ENCODE data around the gene MALL.
"Not testable (repeated sequence)": the region's sequence is repeated elsewhere in the genome, so short reads cannot be mapped to it uniquely, and the experiment has no call there.

Gene MALL

DNA sequence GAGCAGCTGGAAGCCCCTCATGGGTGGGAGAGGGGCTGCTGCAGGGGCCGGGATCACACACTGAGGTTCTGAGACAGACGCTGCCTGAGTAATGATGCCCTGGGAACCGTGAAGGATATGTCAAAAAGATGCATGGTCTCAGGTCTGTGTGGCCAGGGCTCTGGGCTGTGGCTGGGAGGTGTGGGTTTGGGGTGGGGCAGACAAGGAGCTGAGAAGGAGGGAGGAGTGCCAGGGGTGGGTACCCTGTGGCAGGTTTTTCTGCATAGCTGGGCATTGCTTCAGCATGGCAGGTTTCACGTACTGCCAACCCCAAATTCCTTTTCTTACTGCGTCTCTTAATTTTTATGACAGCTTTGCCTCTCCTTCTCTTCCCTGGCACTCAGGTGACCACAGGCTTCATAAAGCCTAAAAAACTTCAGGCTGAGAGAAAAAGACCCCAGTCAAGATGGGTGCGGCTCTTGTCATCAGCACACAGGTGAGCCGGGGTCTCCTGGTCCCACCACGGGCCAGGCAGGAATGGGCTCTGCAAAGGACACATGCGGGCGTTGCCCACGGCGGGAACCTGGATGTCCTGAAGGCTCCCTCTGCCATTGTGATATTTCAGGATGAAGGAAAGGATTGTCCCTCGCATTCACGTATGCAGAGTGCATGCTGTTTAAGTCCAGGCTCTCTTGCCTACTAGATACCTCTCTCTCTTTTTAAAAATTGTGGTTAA is 18.0 kb downstream of the MALL start:
- DNase-seq (ENCODE audit: low read depth, low spot score): no peak

DNA sequence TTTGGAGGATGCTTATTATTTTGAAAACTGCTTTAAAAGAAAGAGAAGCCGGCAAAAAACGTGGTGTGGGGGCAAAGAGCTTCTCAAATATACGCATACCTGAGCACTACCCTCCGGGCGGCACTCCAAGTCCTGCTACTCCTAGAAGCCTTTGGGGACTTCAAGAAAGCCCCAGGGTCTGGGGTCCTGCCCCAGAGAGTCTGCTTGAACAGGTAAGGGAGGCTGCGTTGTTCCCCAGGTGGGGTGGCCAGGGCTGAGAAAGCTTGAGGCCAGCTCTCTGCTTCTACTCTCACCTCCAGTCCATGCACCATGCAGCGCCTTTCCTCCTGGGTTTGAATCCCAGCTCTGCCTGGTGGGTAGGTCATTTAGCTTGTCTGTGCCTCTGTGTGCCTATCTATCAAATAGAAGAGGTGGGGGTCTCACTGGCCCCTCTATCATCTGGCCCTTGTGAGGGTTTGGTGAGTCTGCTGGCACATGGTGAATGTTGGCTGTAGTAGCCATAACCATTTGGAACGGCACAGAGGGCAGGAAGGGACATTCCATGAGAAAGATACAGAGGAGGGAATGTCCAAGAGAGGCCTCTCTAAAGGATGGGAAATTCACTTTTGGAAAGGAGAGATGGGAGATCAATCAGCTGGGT is 19.5 kb downstream of the MALL start:
- DNase-seq (ENCODE audit: low read depth, low spot score): no peak

DNA sequence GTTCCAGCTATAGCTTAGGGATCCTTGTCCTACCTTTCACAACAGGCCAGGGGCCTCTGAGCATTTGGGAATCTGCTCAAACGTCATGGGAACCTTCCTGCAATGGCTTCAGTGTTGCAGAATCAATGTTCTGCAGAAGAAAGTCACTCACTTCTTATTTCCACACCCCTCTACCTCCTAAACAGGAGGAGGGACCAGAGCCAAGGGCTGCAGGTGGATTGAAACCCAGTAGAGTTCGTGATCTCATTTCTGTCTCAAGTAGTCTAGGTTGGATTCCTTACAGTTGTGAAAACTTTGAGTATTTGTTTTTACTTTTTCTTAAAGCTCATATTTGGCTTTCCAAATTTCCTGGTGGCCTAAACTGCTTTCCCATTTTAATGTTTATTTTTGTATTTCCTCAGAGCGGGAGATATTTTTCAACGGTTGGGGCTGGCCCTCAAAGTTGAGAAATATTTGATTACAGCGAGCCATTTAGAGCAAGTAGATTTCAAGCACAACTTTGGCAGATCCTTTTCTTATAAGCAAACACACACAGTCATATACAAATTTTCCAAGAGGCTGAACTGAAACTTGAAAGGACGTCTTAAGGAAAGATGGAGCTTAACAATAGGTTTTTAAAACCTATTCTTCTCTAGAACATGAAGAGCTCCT is 20.6 kb downstream of the MALL start:
- DNase-seq (ENCODE audit: low read depth, low spot score): not testable (repeated sequence)

DNA sequence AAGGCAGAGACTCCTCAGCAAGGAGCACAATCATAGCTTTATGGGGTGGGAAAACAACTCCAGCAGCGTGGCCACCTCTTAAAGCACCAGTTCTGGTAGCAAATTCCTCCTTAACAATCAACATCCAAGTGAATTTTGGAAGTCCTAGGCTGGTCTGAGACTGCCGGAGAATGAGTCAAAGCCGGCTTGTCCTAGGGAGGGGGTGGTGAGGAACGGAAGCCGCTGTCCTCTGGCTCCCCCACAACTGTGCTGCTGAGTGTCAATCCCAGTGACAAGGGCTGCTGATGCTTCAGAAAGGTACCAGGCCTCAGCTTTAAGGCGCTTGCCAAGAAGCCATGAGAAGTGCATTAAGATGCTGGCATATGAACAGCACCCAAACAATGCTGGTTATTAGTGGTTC is 21.7 kb downstream of the MALL start:
- DNase-seq (ENCODE audit: low read depth, low spot score): not testable (repeated sequence)

DNA sequence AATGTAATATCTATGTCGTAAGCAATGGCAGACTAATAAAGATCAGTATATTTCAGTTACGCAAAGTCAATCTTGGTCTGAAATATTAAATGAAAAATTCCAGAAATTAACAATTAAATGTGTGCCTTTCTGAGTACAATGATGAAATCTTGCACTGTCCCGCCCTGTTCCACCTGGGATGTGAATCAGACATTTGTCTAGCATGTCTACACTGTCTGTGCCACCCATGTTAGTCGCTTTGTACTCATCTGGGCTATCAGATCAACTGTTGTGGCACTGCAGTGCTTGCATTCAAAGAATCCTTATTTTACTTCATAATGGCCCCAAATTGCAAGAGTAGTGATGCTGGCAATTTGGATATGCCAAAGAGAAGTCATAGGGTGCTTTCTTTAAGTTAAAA is 25.5 kb downstream of the MALL start:
- DNase-seq (ENCODE audit: low read depth, low spot score): not testable (repeated sequence)

DNA sequence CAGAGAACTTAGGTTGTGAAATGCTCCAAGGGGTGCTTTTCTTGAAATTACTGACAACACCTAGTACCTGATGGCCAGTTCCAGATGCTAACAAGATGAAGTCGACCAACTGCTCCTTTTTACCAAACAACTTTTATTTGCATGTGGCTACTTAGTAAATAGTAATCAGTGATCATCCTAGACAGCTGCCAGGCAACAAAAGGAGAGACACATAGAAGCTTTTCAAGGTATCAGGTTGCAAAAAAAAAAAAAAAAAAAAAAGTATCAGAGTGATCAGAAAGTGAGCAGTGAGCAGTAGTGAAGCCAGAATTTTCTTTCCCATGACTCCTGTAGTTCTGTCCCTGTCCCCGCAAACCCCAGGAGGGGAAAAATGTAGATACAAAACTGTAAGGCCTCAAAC is 31.9 kb downstream of the MALL start:
- not testable (repeated sequence) for DNase-seq (ENCODE audit: low read depth, low spot score)

DNA sequence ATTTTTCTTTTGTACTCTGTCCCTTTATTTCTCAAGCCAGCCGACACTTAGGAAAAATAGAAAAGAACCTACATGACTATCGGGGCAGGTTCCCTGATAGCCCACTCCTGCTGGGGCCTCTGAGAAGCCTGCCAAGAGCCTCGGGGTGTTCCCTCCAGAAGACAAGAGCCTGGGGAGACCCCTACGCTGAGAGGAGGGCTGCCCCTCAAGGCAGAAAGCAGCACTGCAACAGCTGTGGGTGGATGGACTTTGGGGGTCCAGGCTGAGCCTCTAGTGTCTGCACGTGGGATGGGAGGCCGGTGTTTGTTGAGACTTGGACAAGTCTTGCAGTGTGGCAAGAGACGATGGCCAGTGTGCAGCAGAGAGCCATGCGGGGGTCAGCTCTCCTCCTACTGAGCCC is 32.5 kb downstream of the MALL start:
- DNase-seq (ENCODE audit: low read depth, low spot score): not testable (repeated sequence)

DNA sequence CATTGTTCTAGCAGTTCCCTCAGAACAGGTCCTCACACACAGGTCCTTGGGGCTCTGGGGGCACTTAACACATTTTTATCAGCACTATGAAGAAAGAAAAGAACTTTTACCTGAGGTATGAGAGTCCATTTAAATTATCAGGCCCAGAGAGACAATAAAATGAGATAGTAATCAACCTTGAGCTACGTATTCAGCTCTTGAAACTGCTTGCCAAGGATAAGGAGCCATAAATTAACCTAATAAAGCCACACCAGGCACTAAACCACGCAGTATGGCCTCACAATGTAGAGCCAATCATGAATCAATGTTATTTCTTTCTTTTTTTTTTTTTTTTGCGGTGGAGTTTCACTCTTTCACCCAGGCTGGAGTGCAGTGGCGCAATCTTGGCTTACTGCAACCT is 37.5 kb downstream of the MALL start:
- not testable (repeated sequence) for DNase-seq (ENCODE audit: low read depth, low spot score)

DNA sequence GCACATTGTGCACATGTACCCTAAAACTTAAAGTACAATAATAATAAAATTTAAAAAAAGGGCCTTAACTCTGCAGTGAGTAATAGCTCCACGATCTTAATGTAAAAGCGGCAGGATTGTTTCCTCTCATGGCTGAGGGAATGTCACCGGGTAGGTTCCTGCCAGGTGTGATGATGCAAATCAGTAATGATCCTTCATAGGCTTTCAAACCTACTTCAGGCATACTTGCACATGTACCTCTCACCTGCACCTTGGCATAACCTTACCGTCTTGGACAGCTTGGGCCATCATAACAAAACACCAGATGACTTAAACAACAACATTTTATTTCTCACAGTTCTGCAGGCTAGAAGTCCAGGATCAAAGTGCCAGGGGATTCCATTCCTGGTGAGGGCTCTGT is 39.7 kb downstream of the MALL start:
- not testable (repeated sequence) for DNase-seq (ENCODE audit: low read depth, low spot score)

DNA sequence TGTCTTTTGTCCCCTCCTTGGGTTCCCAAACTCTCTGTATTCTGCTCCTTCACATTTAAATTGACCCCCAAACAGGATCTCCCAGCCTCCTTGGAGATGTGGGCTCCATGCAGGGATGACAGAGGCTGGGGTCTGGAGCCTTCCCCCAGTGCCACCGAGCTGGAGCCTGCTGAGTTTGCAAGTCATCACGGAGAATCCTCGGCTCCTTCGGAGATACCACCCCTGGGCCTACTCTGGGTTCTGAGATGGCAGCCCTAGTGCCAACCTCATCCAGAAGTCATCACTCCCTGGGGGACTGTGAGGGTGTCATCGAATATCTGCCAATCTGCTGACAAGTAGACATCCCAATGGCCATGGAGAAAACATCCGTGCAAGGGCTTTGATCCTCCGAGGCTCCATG is 45.8 kb downstream of the MALL start:
- not testable (repeated sequence) for DNase-seq (ENCODE audit: low read depth, low spot score)

DNA sequence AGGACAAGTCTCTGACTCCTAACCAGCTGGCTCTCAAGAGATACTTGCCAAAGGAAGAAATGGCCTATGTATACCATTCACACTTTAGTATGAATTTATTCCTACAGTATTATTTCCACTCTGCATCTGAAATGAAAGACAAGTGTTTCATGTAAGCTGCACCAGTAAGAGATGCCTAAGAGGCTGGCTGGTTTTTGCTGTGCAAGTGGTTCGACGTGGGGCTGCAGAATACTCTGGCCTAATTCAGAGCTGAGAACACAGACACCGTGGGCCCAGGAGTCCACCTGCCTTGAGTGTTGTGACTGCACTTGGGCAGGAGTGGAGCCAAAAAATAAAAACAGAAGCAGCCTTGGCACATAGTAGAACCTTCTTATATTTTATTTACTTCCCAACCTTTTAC is 47.5 kb downstream of the MALL start:
- DNase-seq (ENCODE audit: low read depth, low spot score): not testable (repeated sequence)

DNA sequence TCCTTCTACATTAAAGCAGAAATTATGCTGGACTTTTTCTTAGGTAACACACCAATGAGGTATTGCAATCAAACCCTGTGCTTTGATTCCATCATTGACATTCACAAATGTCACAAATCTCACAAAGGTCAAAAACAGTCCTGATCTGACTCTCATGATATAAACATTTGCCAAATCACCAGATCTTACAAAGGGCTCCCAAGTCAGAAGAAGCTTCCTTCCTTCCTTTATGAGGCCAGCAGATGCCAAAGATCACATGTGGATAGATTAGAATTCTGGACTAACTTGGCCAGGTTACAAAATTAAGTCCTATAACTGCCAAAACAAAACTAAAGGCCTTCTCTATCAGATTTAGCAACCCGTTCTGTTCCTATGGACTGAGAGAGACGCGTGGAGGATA is 53.3 kb downstream of the MALL start:
- not testable (repeated sequence) for DNase-seq (ENCODE audit: low read depth, low spot score)

DNA sequence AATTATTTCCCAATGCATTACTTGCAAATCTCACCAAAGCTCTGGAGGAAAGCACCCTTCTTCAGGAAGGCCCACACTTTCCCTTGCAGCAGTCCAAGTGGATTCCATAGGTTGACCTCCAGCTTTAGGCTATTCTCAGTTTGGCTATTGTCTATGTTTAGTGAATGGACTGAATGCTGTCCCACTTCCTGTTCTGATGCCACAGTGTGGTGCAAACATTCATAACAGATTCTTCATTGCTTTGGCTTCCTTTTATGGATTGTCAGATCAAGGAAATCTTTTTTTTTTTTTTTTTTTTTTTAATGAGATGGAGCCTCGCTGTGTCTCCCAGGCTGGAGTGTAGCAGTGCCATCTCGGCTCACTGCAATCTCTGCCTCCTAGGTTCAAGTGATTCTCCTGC is 55.1 kb downstream of the MALL start:
- DNase-seq (ENCODE audit: low read depth, low spot score): not testable (repeated sequence)

DNA sequence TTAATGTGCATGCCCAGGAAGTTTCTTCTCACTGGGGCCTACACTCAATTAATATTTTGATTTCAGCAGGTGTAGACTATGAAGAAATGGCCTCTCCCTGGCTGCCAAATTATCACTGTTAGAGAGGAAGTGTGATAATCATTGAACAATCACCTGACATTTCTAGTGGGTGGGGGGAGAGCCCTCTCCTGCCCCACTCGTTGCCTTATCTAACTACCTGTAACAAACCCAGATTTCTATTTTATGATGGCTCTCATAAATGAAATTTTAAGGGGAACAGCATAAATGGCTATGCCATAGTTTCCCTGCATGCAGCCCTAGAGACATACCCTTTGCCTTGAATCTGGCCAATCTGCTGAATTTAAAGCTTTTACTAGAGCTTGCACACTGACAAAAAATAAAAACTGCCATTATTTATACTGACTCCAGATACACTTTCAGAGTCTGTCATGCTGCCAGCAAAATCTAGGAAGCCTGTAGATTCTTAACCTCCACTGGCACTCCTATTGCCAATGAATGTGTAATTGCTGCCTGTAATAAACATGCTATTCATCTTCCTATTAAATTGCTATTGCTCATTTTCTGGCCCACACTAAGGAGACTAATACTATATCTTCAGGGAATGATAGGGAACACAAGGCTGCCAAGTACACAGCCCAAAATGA is 55.8 kb downstream of the MALL start:
- DNase-seq (ENCODE audit: low read depth, low spot score): not testable (repeated sequence)

DNA sequence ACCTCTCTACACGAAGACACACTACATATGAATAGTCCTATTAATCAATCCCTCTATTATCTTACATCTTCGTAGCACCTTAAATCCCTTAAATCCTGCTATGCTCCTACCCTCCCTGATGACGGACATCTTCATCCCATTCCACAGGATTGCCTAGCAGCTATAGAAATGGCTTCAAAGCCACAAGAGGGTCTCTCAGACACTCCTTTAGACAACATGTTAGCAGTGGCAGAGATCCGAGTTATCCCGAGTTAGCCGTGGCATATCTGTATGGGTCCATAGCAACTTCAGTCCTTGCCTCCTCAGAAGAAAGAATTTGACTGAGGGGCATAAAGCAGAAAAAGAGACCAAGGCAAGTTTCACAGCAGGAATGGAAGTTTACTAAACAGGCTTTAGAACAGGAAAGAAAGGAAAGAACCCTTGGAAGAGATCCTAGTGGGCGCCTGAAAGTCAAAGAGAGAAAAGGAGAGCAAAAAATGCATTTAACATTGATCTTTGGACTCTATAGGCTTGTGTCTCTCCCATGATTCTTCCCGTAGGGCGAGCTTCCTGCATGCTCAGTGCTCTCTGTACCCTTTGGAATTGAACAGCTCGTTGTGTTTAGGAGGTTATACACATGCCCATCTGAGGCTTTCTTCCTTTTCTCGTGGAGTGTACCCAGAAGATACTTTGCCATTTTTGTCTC is 56.5 kb downstream of the MALL start:
- DNase-seq (ENCODE audit: low read depth, low spot score): not testable (repeated sequence)

DNA sequence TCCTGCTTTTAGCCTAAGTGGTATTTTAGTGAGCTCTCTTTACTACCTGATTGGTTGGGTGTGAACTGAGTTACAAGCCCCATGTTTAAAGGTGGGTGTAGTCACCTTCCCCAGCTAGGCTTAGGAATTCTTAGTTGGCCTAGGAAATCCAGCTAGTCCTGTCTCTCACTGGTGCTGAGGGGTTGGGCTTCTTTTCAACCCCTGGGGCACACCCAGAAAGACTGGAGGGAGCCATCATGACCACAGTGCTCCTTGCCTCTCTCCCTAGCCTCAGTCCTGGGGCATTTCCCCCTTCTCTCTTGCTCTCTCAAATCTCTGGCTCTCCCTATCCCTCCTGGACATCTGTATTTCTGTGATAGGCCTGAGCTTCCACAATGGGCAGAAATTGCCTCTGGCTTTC is 57.6 kb downstream of the MALL start:
- not testable (repeated sequence) for DNase-seq (ENCODE audit: low read depth, low spot score)

DNA sequence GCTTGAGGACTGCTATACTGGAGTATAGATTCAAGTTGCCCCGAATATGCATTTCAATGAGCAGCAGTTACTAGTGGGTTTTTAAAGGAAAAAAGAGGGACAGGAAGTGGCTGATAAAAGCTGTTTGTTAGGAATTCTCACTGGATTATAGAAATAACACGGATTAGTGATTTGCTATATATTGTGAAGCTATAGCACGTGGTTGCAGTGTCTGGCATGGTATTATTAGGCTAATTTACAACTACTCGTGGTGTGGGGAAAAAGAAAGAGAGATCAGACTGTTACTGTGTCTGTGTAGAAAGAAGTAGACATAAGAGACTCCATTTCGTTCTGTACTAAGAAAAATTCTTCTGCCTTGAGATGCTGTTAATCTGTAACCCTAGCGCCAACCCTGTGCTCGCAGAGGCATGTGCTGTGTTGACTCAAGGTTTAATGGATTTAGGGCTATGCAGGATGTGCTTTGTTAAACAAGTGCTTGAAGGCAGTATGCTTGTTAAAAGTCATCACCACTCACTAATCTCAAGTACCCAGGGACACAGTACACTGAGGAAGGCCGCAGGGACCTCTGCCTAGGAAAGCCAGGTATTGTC is 59.7 kb downstream of the MALL start:
- DNase-seq (ENCODE audit: low read depth, low spot score): not testable (repeated sequence)

DNA sequence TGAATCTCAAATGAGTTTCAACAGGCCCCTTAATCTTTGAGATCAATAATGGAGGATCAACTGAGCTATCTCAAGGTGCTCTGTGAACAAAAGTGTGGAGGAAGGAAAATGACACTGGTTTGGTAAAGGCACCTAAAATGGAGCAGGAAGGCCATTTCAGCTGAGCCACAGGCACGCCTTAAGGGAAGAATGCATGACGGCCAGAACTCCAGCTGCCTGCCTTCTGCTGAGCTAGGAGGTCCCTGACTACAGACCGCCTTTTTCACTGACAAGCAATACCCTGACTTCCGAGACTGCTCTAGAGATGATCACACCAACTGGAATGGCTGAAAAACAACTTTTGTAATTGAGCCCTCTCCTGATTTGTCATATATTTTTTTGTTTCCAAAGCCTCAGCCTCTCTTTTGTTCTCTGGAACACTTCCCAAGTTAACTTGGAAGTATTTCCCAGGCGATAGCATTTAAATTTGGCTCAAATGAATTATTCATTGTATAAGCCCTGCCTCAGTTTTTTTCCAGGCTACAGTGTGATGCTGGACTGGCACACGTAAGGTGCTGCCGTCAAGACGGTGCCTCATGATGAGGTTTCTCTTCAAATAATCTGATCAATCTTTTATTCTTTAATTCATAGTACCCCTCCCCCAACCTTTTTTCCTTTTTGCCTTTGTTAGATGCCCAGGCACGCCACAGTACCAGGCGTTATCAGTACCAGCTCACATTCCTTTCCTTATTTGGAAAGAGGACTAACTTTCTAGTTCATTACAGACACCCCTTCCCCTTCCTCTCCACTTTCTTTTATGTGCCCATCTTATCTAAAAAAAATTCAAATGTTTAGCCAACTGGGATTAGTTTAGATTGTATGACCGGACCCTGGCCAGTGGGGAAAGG is 60.9 kb downstream of the MALL start:
- not testable (repeated sequence) for DNase-seq (ENCODE audit: low read depth, low spot score)

DNA sequence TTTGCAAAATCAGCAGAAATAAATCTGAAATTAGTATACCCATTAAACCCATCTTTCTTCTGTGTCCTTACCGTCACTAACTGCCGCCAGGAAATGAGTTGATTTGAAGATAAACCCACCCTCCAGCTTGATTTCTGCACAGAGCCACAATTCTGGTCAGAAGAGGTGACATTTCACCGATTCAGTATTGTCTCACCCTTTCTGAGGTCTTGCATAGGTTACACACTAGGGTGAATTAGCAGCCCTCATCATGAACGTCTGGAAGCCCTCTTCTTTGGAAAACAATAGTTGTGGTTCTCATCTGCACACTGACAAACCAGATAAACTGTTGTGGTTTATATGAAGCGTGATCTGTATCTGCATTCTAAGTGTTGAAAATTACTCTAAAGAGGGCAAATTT is 61.9 kb downstream of the MALL start:
- not testable (repeated sequence) for DNase-seq (ENCODE audit: low read depth, low spot score)

DNA sequence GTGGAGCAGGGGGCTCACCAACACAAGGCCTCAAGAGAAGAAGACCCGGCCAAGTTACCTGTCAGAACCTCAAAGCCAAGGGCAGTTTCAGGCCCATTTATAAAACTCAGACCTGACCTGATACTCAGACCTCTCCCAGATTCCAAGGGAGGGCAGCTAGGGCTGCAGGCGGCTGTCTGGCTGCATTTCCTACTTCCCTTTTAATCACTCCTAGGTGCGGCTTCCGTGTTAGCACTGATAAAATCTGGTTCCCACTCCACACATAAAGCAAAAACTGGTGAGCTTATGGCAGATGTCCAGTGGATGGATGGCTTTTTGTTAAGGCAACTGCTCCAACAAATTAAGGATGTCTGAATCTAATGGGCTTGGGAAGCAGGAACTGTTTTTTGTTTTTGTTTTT is 63.5 kb downstream of the MALL start:
- not testable (repeated sequence) for DNase-seq (ENCODE audit: low read depth, low spot score)

Measured in activated CD4-positive, CD25-positive, alpha-beta regulatory T cell treated with anti-CD3 and anti-CD28 coated beads, Interleukin-2, amount 50 U/mL, for 16 hours (primary cell).